Activated CD8-positive, alpha-beta memory T cell treated with anti-CD3 and anti-CD28 coated beads for 24 hours (primary cell): ENCODE measurements around the gene MS4A12.
"Not testable (repeated sequence)": the region's sequence is repeated elsewhere in the genome, so short reads cannot be mapped to it uniquely, and the experiment has no call there.

Experiments used
- DNase-seq: peaks from one replicate; pipeline ENCODE4 v3.0.0-alpha.2; 2020

Gene MS4A12

DNA sequence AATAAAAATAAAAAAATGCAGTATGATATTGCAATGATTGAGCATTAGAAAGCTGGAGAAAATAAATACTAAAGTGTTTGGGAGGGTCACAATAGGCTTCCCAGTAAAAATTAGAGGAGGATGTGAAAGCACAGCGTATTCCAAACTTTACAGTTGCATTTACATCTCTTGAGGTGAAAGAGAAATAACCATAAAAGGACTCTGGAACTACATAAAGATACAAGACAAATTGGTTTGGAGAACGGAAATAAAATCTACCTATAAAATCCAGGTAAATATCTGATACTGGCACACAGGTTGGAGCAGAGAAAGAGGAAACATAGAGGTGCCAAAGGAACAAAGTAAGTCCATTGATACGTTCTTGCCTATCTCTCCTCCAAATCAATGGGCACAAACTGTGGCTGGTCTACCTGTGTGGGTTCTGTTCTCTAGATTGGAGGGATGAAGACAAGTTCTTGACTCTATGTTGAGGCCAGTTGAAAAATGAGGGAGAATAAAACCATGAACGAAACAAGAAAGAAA, at the start of gene MS4A12:
Gene MS4A12, plus strand, starts transcription at position 291 of the 522 bp plus-strand sequence. CDS start 4,541 bp downstream, outside the sequence.
- no peak for DNase-seq

GRCh38 chr11:60447070-60447469, 45.5 kb upstream of the MS4A12 start:
- no peak for DNase-seq

- no peak for DNase-seq
These were observed 44.7 kb upstream of the MS4A12 start for GRCh38 chr11:60447846-60448245.

DNA sequence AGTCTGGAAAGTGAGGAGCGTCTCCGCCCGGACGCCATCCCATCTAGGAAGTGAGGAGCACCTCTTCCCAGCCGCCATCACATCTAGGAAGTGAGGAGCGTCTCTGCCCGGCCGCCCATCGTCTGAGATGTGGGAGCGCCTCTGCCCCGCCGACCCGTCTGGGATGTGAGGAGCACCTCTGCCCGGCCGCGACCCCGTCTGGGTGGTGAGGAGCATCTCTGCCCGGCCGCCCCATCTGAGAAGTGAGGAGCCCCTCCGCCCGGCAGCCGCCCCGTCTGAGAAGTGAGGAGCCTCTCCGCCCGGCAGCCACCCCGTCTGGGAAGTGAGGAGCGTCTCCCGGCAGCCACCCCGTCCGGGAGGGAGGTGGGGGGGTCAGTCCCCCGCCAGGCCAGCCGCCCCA, 41.4 kb upstream of the MS4A12 start:
- DNase-seq, result not testable (repeated sequence)

DNA sequence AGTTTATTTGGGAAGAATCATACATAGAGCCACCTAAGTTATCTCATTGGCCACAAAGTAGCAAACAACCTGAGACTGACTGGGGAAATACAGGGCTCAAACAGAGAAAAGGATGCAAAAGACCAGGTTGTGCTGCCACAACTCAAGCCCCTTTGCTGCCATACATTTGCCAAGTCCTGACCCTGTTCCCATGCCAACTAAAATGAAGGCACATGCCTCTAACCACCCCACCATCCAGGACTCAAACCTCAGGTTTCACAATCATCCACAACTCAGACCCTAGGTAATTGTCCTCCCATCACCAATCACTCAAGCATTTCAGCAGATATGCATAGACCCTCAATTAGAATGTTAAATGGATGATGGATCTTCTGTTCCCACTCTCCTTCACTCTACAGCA, 38.4 kb upstream of the MS4A12 start:
- no peak for DNase-seq

DNA sequence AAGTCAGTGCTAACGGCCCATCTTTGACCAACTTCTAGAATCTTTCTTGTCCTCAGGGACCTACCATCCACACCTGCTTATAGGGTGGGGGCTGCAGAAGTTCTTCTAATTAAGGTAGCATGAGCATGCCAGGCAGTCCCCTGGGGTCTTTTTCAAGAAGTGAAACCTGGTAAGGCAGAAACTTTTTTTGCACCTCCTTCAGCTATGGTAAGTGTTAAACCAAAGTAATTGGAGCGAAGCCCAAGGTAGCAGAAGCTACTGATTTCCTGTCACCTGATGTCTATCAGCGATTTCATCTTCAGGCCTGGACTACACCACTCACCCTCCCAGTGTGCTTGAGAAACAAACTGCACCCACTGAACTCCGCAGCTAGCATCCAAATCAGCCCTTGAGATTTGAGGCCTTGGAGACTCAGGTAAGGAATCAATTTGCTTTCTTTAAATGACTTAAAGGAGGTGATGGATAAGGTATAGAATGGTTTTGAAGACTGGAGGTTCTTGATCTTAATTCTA, 37.0 kb upstream of the MS4A12 start, which contains the start of gene MS4A1:
Gene MS4A1, plus strand, starts transcription at position 317 of the 512 bp plus-strand sequence. CDS start 6,528 bp downstream, outside the sequence.
- no peak for DNase-seq

DNA sequence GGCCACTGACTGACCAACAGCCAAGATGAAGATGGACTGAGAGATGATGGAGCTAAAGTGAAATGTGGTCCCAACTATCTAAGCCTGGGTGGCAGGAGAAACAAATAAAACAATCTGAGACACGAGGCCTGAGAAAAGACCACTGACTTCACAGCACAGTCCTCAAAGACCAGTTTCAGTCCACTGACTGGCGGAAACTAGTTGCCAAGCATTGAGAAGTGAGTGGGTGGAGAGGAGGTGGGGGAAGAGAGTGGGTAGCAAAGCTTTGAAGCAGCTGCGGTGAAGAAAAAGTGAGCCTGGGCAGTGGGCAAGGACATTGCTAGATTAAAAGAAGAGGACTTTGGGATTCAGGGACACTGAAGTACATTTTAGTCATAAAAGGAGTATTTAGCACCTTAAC, 35.0 kb upstream of the MS4A12 start:
- no peak for DNase-seq

GRCh38 chr11:60459345-60459744, 33.2 kb upstream of the MS4A12 start:
- no peak for DNase-seq

- no peak for DNase-seq
These were observed 23.7 kb upstream of the MS4A12 start for GRCh38 chr11:60468829-60469228.

DNA sequence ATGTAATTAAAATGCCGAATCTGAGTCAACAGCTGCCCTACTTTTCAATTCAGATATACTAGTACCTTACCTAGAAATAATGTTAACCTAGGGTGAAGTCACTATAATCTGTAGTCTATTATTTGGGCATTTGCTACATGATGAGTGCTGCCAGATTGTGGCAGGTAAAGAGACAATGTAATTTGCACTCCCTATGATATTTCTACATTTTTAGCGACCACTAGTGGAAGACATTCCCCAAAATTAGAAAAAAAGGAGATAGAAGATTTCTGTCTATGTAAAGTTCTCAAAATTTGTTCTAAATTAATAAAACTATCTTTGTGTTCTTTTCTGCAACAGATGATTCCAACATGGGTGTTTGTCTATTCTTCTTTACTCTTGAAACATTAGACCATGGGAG, 22.9 kb upstream of the MS4A12 start:
- DNase-seq, result no peak

GRCh38 chr11:60477035-60477445, 15.5 kb upstream of the MS4A12 start:
- no peak for DNase-seq

DNA sequence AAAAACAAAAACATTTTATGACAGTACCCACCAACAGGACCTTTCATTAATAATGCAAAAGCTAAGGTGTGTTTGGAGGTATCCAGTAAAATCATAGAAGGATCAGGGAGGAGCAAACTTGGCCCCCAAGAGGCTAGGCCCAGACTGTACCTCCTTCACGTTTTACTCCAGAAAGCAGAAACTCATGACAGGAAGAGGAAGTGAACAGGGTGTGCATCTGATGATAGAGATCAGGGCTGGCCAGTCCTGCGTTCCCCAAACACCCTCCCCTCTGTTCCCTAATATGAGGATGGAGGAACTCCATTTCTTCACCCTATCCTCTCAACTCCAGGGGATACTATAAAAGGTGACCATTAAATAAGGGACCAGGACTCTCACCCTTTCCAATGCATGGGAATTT, 10.2 kb upstream of the MS4A12 start:
- no peak for DNase-seq

GRCh38 chr11:60485987-60486386, 6.6 kb upstream of the MS4A12 start:
- DNase-seq, result no peak

GRCh38 chr11:60493454-60493853, 876 bp downstream of the MS4A12 start:
- no peak for DNase-seq

GRCh38 chr11:60498399-60498798, 5.8 kb downstream of the MS4A12 start:
- DNase-seq, result no peak

GRCh38 chr11:60498853-60499252, 6.3 kb downstream of the MS4A12 start:
- no peak for DNase-seq

GRCh38 chr11:60500276-60500910, 7.8 kb downstream of the MS4A12 start:
- DNase-seq, result no peak

GRCh38 chr11:60502221-60502775, 9.7 kb downstream of the MS4A12 start:
- DNase-seq, result no peak

DNA sequence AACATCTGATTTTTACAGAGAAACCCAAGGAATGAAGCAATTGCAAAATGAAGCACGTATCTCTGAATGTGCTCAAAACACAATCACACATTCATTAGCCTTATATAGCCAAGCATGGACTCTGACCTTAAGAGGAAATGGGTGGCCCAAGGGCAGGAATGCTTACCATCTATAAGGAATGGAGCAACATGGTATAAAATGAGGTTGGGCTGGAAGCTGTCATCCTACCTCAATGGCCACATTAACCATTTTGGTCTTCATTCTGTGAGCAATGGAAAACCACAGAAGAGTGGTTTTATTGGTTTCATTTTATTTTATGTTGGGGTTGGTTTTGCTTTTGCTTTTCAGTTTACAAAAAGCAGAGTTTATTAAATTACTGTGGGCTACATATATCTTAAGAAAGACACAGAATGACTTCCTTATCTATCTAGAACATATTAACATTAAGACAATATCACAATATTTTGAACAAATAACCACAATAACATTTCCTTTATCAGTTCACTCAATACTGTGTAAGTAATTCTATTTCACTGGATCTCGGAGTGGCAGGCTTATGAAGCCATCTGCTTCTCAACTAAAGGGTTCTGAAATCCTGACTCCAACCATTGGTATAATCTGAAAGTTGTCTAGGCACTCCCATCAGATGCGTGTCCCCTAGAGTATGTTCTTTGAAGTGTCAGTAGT, 11.8 kb downstream of the MS4A12 start:
- no peak for DNase-seq

DNA sequence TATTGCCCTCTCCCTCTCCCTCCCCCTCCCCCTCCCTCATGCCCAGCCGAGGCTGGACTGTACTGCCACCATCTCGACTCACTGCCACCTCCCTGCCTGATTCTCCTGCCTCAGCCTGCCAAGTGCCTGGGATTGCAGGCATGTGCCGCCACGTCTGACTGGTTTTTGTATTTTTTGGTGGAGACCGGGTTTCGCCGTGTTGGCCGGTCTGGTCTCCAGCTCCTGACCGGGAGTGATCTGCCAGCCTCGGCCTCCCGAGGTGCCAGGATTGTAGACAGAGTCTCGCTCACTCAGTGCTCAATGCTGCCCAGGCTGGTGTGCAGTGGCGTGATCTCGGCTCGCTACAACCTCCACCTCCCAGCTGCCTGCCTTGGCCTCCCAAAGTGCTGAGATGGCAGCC, 17.0 kb downstream of the MS4A12 start:
- DNase-seq, result not testable (repeated sequence)

DNA sequence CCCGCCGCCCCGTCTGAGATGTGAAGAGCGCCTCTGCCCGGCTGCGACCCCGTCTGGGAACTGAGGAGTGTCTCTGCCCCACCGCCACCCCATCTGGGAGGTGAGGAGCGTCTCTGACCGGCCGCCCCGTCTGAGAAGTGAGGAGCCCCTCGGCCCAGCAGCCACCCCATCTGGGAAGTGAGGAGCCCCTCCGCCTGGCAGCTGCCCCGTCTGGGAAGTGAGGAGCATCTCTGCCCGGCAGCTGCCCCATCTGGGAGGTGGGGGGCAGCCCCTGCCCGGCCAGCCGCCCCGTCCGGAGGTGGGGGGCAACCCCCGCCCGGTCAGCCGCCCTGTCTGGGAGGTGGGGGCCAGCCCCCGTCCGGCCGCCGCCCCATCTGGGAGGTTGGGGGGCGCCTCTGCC, 17.6 kb downstream of the MS4A12 start:
- DNase-seq, result not testable (repeated sequence)

GRCh38 chr11:60511393-60511792, 18.8 kb downstream of the MS4A12 start:
- DNase-seq, result no peak

- no peak for DNase-seq
These were observed 20.2 kb downstream of the MS4A12 start for GRCh38 chr11:60512651-60513225.
